Stimulated activated CD4-positive, alpha-beta T cell treated with anti-CD3 and anti-CD28 coated beads, Interleukin-2, amount 100 ng/mL, for 4 hours (primary cell): ENCODE data around the gene BAD.

Experiments used
- DNase-seq: peaks from one replicate; pipeline ENCODE4 v3.0.0-alpha.2; 2020; ENCODE audit warnings: low read depth

BAD gene

GRCh38 chr11:64296236-64296635 is 11.8 kb upstream of the BAD start:
- DNase-seq: no peak

GRCh38 chr11:64295760-64296159 is 11.3 kb upstream of the BAD start:
- no peak for DNase-seq

GRCh38 chr11:64294774-64295173 is 10.3 kb upstream of the BAD start:
- DNase-seq: no peak

DNA sequence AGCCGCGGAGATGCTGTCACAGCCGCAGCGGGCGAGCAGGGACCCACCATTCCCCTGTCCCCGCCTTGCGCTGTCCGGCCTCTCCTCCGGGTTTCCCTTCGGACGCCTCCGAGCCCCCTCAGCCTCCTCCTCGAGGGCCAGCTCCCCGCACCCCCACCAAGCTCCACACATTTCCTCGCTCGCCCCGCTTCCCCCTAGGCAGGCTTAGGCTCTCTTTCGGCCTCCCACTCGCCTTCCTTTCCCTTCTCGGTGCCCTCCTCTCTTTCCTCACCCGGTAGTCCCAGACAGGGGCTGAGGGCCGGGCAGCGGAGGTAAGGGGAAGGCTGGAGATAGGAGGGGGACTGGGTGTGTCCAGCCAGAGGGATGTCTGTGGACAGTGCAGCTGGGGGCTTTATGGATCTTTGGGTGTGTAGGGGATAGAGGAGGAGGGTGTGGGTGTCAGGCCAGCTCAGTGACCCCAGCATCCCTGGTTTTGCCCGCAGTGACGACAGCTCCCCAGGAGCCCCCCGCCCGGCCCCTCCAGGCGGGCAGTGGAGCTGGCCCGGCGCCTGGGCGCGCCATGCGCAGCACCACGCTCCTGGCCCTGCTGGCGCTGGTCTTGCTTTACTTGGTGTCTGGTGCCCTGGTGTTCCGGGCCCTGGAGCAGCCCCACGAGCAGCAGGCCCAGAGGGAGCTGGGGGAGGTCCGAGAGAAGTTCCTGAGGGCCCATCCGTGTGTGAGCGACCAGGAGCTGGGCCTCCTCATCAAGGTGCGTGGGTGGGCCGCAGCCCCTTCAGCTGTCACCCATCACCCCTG is 8.2 kb upstream of the BAD start:
- no peak for DNase-seq

DNA sequence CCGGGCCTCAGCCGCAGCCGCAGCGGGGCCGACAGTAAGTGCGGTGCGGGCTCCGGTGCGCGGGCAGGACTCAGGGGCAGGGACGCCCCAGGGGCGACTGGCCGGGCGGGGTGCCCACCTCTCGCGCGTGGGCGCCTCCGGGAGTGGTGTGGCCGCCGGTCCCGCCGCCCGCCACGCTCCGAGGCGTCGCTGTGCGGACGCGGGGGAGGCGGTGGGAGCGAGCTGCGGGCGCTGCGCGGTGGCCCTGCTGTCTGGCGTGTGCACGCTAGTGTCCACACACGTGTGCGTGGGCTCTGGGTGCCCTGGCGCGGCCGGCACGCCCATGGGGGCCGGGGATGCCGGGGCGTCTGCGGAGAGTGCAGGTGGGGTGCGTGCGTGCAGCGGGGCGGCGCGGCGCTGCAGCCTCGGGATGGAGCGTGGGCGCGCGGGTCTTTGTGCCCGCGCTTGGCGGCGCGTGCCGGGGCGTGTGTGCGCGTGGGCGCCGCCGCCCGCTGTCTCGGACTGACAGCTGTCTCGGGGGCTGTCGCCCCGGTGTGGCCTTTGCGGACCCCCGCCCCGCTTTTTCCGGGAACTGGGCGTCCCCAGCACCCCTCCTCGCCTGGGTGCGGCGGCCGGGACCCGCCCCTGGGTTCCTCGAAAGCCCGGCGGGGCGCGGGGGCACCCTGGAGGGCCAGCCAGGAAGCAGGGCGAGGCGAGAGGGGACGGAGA is 7.4 kb upstream of the BAD start:
- DNase-seq: no peak

GRCh38 chr11:64291262-64291751 is 6.8 kb upstream of the BAD start, which contains the start of gene KCNK4:
TSS of gene KCNK4 (plus strand) at chr11:64291302. CDS start at chr11:64293019, 1,717 bp downstream.
- DNase-seq: no peak

DNA sequence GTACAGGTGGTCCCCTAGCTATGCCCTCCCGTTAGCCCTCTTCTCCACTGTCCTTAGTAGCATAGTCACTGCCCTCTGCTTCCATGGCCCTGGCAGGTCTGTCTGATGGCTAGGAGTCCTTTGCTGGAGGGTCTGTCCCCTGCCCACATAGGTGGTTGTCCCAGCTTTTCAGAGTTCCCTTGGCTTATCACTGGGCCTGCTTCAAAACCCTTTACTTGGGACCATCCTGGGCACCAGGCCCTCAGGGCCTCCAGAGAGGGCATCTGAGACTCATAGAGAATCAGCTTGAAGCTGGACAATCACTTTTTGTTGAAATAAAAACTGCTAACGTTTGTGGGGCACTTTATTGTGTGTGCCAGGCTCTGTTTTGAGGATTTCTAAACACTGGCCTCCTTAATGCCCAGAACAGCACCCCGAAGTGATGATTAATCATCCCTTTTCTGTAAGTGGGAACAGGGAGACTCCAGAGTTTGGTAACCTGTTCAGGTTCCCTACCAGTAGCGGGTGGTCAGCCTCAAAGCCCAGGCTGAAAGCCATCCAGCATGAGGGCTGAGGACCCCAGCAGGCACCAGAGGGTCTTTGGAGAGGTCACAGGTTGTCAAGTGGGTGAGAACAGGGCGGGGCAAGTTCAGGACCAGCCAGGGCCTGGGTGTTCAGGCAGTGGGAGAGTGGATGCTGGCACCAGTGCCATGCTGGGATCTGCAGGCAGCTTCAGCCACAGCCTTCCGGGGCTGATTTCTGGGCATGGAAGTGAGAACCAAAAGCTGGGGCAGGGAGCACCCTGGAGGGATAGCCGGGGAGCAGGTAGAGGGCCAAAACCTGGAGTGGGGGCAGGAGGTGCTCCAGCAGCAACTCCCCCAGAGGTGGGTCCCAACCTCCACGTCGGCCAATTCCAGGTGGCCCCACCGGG is 6.1 kb upstream of the BAD start:
- no peak for DNase-seq

DNA sequence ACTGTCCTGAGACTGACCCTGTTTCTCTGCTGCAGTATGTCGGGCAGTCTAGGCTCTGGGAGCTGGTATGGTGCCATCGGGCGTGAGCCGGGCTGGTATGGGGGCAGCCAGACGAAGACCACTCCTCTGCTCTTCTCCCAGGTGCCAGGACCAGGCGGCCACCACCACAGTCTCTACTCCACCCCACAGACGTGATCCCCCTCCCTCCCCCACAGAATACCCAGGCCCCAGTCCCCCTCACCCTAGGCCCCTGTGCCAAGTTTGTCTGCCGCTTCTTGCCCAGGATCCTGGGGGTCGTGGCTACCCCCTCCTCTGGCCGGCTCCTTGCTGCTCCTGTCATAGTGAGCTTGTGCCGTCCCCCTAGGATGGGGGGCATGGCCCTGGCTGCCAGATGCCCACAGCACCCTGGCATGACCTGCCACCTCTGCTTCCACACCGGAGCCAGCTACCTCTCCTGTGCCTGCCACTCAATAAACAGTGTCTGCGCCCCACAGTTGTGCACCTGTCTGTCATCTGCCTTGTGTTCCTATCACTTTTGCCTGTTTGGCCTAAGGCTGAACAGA is 4.6 kb upstream of the BAD start:
- DNase-seq: no peak

DNA sequence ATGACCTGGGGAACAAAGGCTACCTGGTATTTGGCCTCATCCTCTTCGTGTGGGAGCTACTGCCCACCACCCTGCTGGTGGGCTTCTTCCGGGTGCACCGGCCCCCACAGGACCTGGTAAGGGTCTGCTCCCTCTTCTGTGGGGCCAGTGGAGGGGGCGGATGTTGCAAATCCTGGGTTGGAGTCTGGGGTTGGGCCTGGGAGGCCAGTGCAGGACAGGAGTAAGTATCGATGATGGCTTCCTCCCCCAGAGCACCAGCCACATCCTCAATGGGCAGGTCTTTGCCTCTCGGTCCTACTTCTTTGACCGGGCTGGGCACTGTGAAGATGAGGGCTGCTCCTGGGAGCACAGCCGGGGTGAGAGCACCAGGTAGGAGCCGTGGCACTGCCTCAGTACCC is 3.9 kb upstream of the BAD start:
- DNase-seq: no peak

- no peak for DNase-seq
These were observed 3.3 kb upstream of the BAD start for GRCh38 chr11:64287676-64288352.

DNA sequence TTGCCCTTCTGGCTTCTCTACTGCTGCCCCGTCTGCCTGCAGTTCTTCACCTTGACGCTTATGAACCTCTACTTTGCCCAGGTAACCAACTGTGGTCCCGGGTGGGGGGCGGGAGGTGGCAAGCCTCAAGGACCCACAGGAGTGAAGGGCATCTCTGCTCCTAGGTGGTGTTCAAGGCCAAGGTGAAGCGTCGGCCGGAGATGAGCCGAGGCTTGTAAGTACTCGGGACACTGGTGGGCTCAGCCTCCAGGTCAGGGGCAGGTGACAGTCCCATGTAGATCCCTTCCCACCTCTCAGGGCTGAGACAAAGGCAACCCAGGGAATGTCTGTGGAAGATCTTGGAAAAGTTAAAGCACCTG is 2.3 kb upstream of the BAD start:
- no peak for DNase-seq

DNA sequence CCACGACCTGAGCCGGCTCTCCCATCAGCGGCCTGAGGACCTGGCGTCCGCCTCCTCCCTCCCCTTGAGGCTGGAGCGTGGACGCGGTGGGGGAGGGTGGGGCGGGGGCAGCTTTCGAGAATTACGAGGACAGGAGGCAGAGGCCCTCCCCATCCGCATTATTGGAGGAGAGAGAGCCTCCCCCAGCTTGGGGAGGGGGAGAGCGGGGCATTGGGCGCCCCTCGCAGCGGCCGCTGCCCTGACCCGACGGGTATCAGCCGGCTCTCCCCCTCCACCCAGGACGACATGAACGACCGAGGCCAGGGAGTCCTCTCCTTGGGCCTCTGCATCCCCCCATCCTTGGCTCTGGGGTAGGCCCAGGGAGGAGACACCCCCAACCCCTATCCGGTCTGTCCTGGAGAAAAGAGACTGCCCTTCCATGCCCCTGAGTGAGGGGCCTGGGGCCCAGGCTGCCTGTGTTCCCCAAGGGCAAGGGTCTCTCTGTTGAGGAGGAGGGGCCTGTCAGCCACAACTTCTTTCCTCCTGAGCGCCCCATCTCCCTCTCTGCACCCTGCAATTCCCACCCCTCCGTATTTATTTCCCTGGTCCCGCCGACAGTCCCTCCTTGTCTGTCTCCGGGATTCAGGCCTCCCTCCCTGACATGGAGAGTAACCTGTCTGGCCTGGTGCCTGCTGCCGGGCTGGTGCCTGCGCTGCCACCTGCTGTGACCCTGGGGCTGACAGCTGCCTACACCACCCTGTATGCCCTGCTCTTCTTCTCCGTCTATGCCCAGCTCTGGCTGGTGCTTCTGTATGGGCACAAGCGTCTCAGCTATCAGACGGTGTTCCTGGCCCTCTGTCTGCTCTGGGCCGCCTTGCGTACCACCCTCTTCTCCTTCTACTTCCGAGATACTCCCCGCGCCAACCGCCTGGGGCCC is 1.7 kb upstream of the BAD start:
- DNase-seq: no peak

- peak; percentile 87 for DNase-seq
These were observed 758 bp upstream of the BAD start, which contains the start of gene GPR137 for GRCh38 chr11:64284962-64285884. TSS of gene GPR137 (plus strand) at chr11:64285848. CDS start at chr11:64286525, 677 bp downstream.

DNA sequence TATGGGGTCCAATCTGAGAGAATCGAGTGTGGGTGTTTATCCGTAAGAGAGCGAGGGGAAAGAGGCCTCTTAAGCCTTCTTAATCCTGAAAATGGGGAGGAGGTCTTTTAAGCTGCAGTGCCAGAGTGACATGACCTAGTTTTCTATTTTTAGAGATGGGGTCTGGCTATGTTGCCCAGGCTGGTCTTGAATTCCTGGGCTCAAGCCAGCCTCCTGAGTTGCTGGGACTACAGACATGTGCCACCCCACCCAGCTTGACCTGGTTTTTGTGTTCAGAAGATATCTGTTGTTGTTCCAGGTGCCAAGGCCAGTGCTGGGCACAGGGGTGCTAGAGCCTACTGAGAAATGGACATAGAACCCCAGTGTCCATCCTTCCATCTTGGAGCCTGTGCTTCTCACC is 1.4 kb downstream of the BAD start:
- DNase-seq: no peak

- DNase-seq: no peak
These were observed 2.3 kb downstream of the BAD start for GRCh38 chr11:64281957-64282770.

GRCh38 chr11:64278576-64279190 is 5.8 kb downstream of the BAD start:
- DNase-seq: no peak

DNA sequence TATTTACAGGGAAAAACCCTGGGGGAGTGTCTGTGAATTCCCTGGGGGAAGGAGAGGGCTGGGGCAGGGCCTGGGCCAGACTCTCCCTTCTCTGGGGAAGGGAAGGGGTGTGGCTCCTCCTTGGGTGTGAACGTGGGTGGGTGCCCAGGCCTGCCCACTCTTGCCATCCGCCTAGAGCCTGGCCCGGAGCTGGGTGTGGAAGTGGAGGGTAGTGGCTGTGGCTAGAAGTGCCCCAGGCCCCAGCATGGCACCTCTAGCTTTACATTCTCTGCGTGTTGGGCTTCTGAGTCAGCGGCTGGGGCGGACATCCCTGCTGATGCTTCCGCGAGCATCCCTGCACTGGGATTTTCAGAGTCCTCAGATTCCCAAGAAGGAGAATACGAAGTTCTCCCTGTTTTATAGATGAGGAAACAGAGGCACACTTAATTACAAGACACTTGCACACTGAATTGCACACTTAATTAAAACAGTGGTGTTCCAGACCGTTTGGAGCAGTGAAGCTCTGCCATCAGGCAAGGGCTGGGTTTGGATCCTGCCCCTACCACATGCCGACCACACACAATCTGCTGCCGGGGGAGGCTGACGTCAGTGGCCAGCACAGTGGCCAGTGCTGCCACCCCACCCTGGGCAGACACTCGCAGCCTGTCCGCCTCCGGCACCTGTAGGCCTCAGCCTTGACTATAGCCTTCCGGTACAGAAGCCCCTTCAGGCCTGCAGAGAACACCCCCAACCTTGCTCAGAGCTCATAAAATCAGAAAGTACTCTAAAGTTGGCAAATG is 7.6 kb downstream of the BAD start:
- DNase-seq: no peak
